IMR-90 (cell line): Measurements from ENCODE around the gene HEATR5A. TPM values are rescaled to one million over a fixed set of nuclear protein-coding genes. Genes with fewer than 3 reads are reported as not detected.
"Not testable (repeated sequence)": the region's sequence is repeated elsewhere in the genome, so short reads cannot be mapped to it uniquely, and the experiment has no call there.

ENCODE experiments used
- ATAC-seq: fragments of 200-7000 bp; cut with Tn5 transposase; 2 replicates; pipeline ENCODE4 v1.9.1; 2020; ENCODE audit warnings: low read depth, mild to moderate bottlenecking, moderate library complexity
- BruUV-seq: library from RNA; stranded (reverse); fragments of 400-500 nt; replicated peaks from 2 replicates; lab custom pipeline; 2021; lab: Mats Ljungman, UMichigan
- CTCF ChIA-PET: fragments of 300-600 bp; formaldehyde crosslinking; extraction: SDS; loops from one replicate; lab custom pipeline; 2021; ENCODE audit warnings: antibody characterized with exemption; lab: Yijun Ruan, JAX
- POLR2A ChIA-PET: fragments of 300-600 bp; sonication (Branson Sonifier 250); formaldehyde crosslinking; loops from one replicate; lab custom pipeline; 2022; ENCODE audit warnings: antibody characterized with exemption; ENCODE audit not compliant: unreplicated experiment; lab: Charles Lee
- DNase-seq: peaks from one replicate; pipeline ENCODE4 v3.0.0; 2013
- H2AFZ ChIP-seq: replicated peaks from 2 replicates; pipeline ENCODE3; 2013; ENCODE audit warnings: low read length, mild to moderate bottlenecking; ENCODE audit not compliant: poor library complexity
- H2AK5ac ChIP-seq: 2 replicates; pipeline ENCODE4 v1.6.1; 2013; ENCODE audit warnings: low read depth, low read length, inconsistent platforms
- H2AK9ac ChIP-seq: replicated peaks from 2 replicates; pipeline ENCODE3; 2013; ENCODE audit warnings: mild to moderate bottlenecking, low read depth, low read length, moderate library complexity; ENCODE audit not compliant: poor library complexity
- H2BK120ac ChIP-seq: 2 replicates; pipeline ENCODE4 v1.6.1; 2013; ENCODE audit warnings: low read depth, low read length, inconsistent platforms
- H2BK15ac ChIP-seq: 3 replicates; pipeline ENCODE4 v1.6.1; 2013; ENCODE audit warnings: low read depth, low read length, inconsistent platforms
- H2BK20ac ChIP-seq: 2 replicates; pipeline ENCODE4 v1.6.1; 2013; ENCODE audit warnings: low read depth, mild to moderate bottlenecking, inconsistent platforms, low read length, moderate library complexity
- H2BK5ac ChIP-seq: 2 replicates; pipeline ENCODE4 v1.6.1; 2013; ENCODE audit warnings: mild to moderate bottlenecking, low read depth, low read length, inconsistent platforms; ENCODE audit not compliant: poor library complexity, severe bottlenecking
- H3K14ac ChIP-seq: replicated peaks from 2 replicates; pipeline ENCODE4 v1.6.1; 2013; ENCODE audit warnings: low read depth, low read length, inconsistent platforms
- H3K18ac ChIP-seq: 2 replicates; pipeline ENCODE4 v1.6.1; 2013; ENCODE audit warnings: low read depth, low read length, control low read depth
- H3K23ac ChIP-seq: 2 replicates; pipeline ENCODE4 v1.6.1; 2013; ENCODE audit warnings: low read depth, low read length, inconsistent platforms
- H3K27ac ChIP-seq: 2 replicates; pipeline ENCODE4 v1.5.1; 2013; ENCODE audit warnings: mild to moderate bottlenecking, control low read depth, low read length; ENCODE audit not compliant: insufficient read depth
- H3K27me3 ChIP-seq: 2 replicates; pipeline ENCODE4 v1.6.1; 2013; ENCODE audit warnings: low read length; ENCODE audit not compliant: control insufficient read depth, insufficient read depth
- H3K36me3 ChIP-seq: 2 replicates; pipeline ENCODE4 v1.6.1; 2013; ENCODE audit warnings: low read length, mixed read lengths; ENCODE audit not compliant: control insufficient read depth, insufficient read depth
- H3K4ac ChIP-seq: 2 replicates; pipeline ENCODE4 v1.6.1; 2013; ENCODE audit warnings: low read depth, low read length, inconsistent platforms
- H3K4me1 ChIP-seq: 2 replicates; pipeline ENCODE4 v1.6.1; 2013; ENCODE audit warnings: low read length, mixed read lengths; ENCODE audit not compliant: control insufficient read depth, insufficient read depth
- H3K4me2 ChIP-seq: 2 replicates; pipeline ENCODE4 v1.6.1; 2013; ENCODE audit warnings: low read depth, mild to moderate bottlenecking, control low read depth, low read length, moderate library complexity
- H3K4me3 ChIP-seq: 2 replicates; pipeline ENCODE4 v1.5.1; 2013; ENCODE audit warnings: low read depth, mild to moderate bottlenecking, control low read depth, low read length, moderate library complexity; ENCODE audit not compliant: insufficient read depth
- H3K56ac ChIP-seq: 2 replicates; pipeline ENCODE4 v1.6.1; 2013; ENCODE audit warnings: low read length, inconsistent platforms; ENCODE audit not compliant: insufficient read depth; ENCODE audit errors: extremely low read depth
- H3K79me1 ChIP-seq, 2 experiments: 2 replicates each; pipeline ENCODE4 v1.6.1; 2013; ENCODE audit warnings: low read length in 2 of 2, inconsistent platforms in 1 of 2, low read depth in 1 of 2
- H3K9ac ChIP-seq: 2 replicates; pipeline ENCODE4 v1.6.1; 2013; ENCODE audit warnings: low read depth, low read length, control low read depth
- H3K9me1 ChIP-seq: 2 replicates; pipeline ENCODE4 v1.6.1; 2013; ENCODE audit warnings: low read length, inconsistent platforms; ENCODE audit not compliant: insufficient read depth
- H3K9me3 ChIP-seq: 2 replicates; pipeline ENCODE4 v1.6.1; 2013; ENCODE audit warnings: low read length; ENCODE audit not compliant: control insufficient read depth, insufficient read depth
- H4K20me1 ChIP-seq: 2 replicates; pipeline ENCODE4 v1.6.1; 2013; ENCODE audit warnings: low read length, inconsistent platforms; ENCODE audit not compliant: insufficient read depth
- H4K5ac ChIP-seq: 2 replicates; pipeline ENCODE4 v1.6.1; 2013; ENCODE audit warnings: mild to moderate bottlenecking, low read depth, low read length, control low read depth
- H4K8ac ChIP-seq, 2 experiments: 2 replicates each; pipeline ENCODE4 v1.6.1; 2013; ENCODE audit warnings: low read depth in 2 of 2, low read length in 2 of 2, control low read depth in 1 of 2, inconsistent platforms in 1 of 2
- H4K91ac ChIP-seq: 2 replicates; pipeline ENCODE4 v1.6.1; 2013; ENCODE audit warnings: low read depth, low read length, inconsistent platforms; ENCODE audit not compliant: insufficient read depth
- WGBS, 2 experiments: methylation state at CpG; one replicate each; pipeline versions ENCODE4 v1.1.5 to v1.1.7; 2013; ENCODE audit warnings: missing lambda C conversion rate in 2 of 2; ENCODE audit not compliant: insufficient read length in 1 of 2; ENCODE audit errors: extremely low coverage in 2 of 2; 5-methylcytosine and 5-hydroxymethylcytosine counted together
- dilution Hi-C: fragments of 300-500 bp; cut with HindIII; formaldehyde crosslinking; loops from one replicate; pipeline ENCODE4 v1.14.3; 2018; ENCODE audit warnings: low sequenced_read_pairs; ENCODE audit not compliant: unreplicated experiment
- in situ Hi-C: fragments of 300-500 bp; cut with MboI; formaldehyde crosslinking; loops from 3 replicates; pipeline ENCODE4 v1.14.3; 2019; ENCODE audit warnings: low sequenced_read_pairs, inconsistent platforms, mixed read lengths
- intact Hi-C: fragments of 100-400 bp; cut with micrococcal nuclease; formaldehyde crosslinking; loops from 2 replicates; pipeline ENCODE4 v1.10.0; 2022
- polyA plus RNA-seq, 3 experiments: library from polyadenylated mRNA; depleted of rRNA; stranded (reverse); fragments of >200 nt; gene quantifications; 2 replicates each; pipeline ENCODE4 v1.2.3, GENCODE V29; 2012; ENCODE audit warnings: low replicate concordance in 1 of 3
- total RNA-seq: library from RNA; depleted of rRNA; stranded (reverse); fragments of >200 nt; gene quantifications from 2 replicates; pipeline ENCODE4 v1.2.3, GENCODE V29; 2012

The HEATR5A gene
- total and polyA plus RNA-seq, 2 of the 4 experiments (the other 2 are of a cell fraction): 14.0 to 48.9 TPM

DNA sequence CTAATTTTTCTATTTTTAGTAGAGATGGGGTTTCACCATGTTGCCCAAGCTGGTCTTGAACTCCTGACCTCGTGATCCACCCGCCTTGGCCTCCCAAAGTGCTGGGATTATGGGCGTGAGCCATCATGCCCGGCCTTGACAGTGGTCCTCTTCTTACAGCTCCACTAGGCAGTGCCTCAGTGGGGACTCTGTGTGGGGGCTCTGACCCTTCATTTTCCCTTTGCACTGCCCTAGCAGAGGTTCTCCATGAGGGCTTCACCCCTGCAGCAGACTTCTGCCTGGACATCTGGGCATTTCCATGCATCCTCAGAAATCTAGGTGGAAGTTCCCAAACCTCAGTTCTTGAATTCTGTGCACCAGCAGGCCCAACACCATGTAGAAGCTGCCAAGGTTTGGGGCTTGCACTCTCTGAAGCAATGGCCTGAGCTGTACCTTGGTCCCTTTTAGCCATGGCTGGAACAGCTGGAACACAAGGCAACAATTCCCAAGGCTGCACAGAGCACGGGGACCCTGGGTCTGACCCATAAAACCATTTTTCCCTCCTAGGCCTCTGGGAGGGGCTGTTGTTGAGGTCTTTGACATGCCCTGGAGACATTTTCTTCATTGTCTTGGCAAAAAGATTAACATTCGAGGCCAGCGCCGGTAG lies 90.4 kb downstream of the HEATR5A start:
- H3K4me1 ChIP-seq, H3K27ac ChIP-seq, H2AFZ ChIP-seq, POLR2A ChIA-PET, H2BK20ac ChIP-seq, in situ Hi-C loops, H3K23ac ChIP-seq, CTCF ChIA-PET, H2BK5ac ChIP-seq, H3K14ac ChIP-seq, H2AK5ac ChIP-seq, H3K9me1 ChIP-seq, H3K56ac ChIP-seq, H4K5ac ChIP-seq, intact Hi-C loops, H3K4me2 ChIP-seq, BruUV-seq, ATAC-seq, H4K91ac ChIP-seq, H2BK15ac ChIP-seq, H3K18ac ChIP-seq, H3K4ac ChIP-seq, H4K8ac ChIP-seq, dilution Hi-C loops, DNase-seq, H2BK120ac ChIP-seq, H3K27me3 ChIP-seq, H3K9ac ChIP-seq, H4K20me1 ChIP-seq, H3K79me1 ChIP-seq, H2AK9ac ChIP-seq, H3K4me3 ChIP-seq: not testable (repeated sequence)
- Histone ChIP-seq H3K36me3 (peaks cover 20% of the 10 kb centered on the region), H3K9me3 (peaks cover 12% of the 10 kb centered on the region)
- 100% methylated on average over 4 of the region's 8 CpGs; no CpG with 5 or more reads in 1 of the 2 experiments for WGBS, 2 experiments
